Endothelial cell of umbilical vein (primary cell): ENCODE results near the gene TRAF3IP1. TPM values are rescaled to one million over a fixed set of nuclear protein-coding genes. Genes with fewer than 3 reads are reported as not detected.

Experiments used
- BruUV-seq: library from RNA; stranded (reverse); fragments of 400-500 nt; replicated peaks from 2 replicates; lab custom pipeline; 2021; lab: Mats Ljungman, UMichigan
- CTCF ChIA-PET: fragments of 300-600, 350-600 bp; sonication (Branson Sonifier 250); formaldehyde crosslinking; loops from one replicate; lab custom pipeline; 2021; ENCODE audit warnings: antibody characterized with exemption, inconsistent platforms; lab: Charles Lee
- POLR2A ChIA-PET: fragments of 300-600, 350-600 bp; sonication (Branson Sonifier 250); formaldehyde crosslinking; loops from one replicate; lab custom pipeline; 2021; ENCODE audit warnings: antibody characterized with exemption, inconsistent platforms; lab: Charles Lee
- DNase-seq: peaks from one replicate; pipeline ENCODE4 v3.0.0-alpha.2; 2011; ENCODE audit warnings: low read depth, low spot score
- FAIRE-seq: peaks from 2 replicates; lab custom pipeline; 2011; peaks lifted over from hg19 to GRCh38; lab: Jason Lieb, UNC
- H2AFZ ChIP-seq: 2 replicates; pipeline ENCODE4 v1.6.0; 2012; ENCODE audit warnings: low read depth, low read length, control low read depth, inconsistent platforms
- H3K27ac ChIP-seq: 2 replicates; pipeline ENCODE4 v1.5.1; 2011; ENCODE audit warnings: low read depth, mild to moderate bottlenecking, control low read depth, low read length, moderate library complexity; ENCODE audit not compliant: insufficient read depth
- H3K27me3 ChIP-seq, 2 experiments: 2 replicates each; pipeline versions ENCODE4 v1.6.0 to v1.6.1; 2011; ENCODE audit warnings: low read length in 2 of 2, mixed read lengths in 1 of 2; ENCODE audit not compliant: control insufficient read depth in 2 of 2, insufficient read depth in 2 of 2
- H3K36me3 ChIP-seq, 2 experiments: 2 replicates in 1 of 2; 3 replicates in 1 of 2; pipeline ENCODE4 v1.5.1; 2011; ENCODE audit warnings: low read length in 2 of 2, mild to moderate bottlenecking in 1 of 2, moderate library complexity in 1 of 2; ENCODE audit not compliant: control insufficient read depth in 2 of 2, insufficient read depth in 2 of 2; ENCODE audit errors: extremely low read depth in 1 of 2
- H3K4me1 ChIP-seq: 3 replicates; pipeline ENCODE4 v1.5.1; 2011; ENCODE audit warnings: mild to moderate bottlenecking, low read length; ENCODE audit not compliant: control insufficient read depth, insufficient read depth; ENCODE audit errors: extremely low read depth
- H3K4me2 ChIP-seq: 2 replicates; pipeline ENCODE4 v1.6.1; 2011; ENCODE audit warnings: low read length, control low read depth, mixed read lengths; ENCODE audit not compliant: insufficient read depth
- H3K4me3 ChIP-seq, 3 experiments: fragments of 200-600 bp in 1 of 3; sonication (generic), shearing (Covaris generic) in 1 of 3; replicated peaks in 1 of 3; 2 replicates each; pipeline ENCODE4 v1.5.1; 2011 to 2016; ENCODE audit warnings: control low read depth in 3 of 3, low read length in 3 of 3, mild to moderate bottlenecking in 2 of 3, inconsistent platforms in 1 of 3, low read depth in 1 of 3, moderate library complexity in 1 of 3; ENCODE audit not compliant: insufficient read depth in 1 of 3
- H3K79me2 ChIP-seq: 2 replicates; pipeline ENCODE4 v1.6.0; 2012; ENCODE audit warnings: low read length, inconsistent platforms; ENCODE audit not compliant: control insufficient read depth, insufficient read depth
- H3K9ac ChIP-seq: replicated peaks from 2 replicates; pipeline ENCODE3; 2011; ENCODE audit warnings: low read length, control low read depth; ENCODE audit not compliant: insufficient read depth; ENCODE audit errors: extremely low read depth
- H3K9me1 ChIP-seq: replicated peaks from 3 replicates; pipeline ENCODE4 v1.6.0; 2011; ENCODE audit warnings: mild to moderate bottlenecking, low read length; ENCODE audit not compliant: control insufficient read depth, insufficient read depth; ENCODE audit errors: extremely low read depth
- H3K9me3 ChIP-seq: replicated peaks from 2 replicates; pipeline ENCODE4 v1.5.1; 2012; ENCODE audit warnings: low read length, inconsistent platforms; ENCODE audit not compliant: control insufficient read depth, insufficient read depth
- H4K20me1 ChIP-seq: replicated peaks from 2 replicates; pipeline ENCODE3; 2011; ENCODE audit warnings: mild to moderate bottlenecking, low read length; ENCODE audit not compliant: control insufficient read depth, insufficient read depth; ENCODE audit errors: extremely low read depth
- EZH2 ChIP-seq: IDR thresholded peaks from 2 replicates; pipeline ENCODE4 v1.6.1; 2012; ENCODE audit warnings: borderline replicate concordance, low read depth, mild to moderate bottlenecking, moderate library complexity, low read length, inconsistent platforms; ENCODE audit not compliant: severe bottlenecking
- FOS ChIP-seq: IDR thresholded peaks from 2 replicates; pipeline ENCODE4 v1.6.1; 2011; ENCODE audit warnings: mild to moderate bottlenecking, low read length, moderate library complexity, borderline replicate concordance; ENCODE audit not compliant: insufficient read depth
- GATA2 ChIP-seq: IDR thresholded peaks from 2 replicates; pipeline ENCODE4 v1.7.0; 2011; ENCODE audit warnings: low read depth, mild to moderate bottlenecking, moderate library complexity, mixed read lengths, low read length; ENCODE audit not compliant: insufficient read length, insufficient read depth
- JUN ChIP-seq: IDR thresholded peaks from 2 replicates; pipeline ENCODE4 v1.6.1; 2011; ENCODE audit warnings: borderline replicate concordance, low read depth; ENCODE audit not compliant: insufficient read length, insufficient read depth
- MYC ChIP-seq: IDR thresholded peaks from one replicate; pipeline ENCODE4 v1.6.1; 2011; ENCODE audit warnings: mild to moderate bottlenecking, low read depth, low read length
- POLR2A ChIP-seq: IDR thresholded peaks from 2 replicates; pipeline ENCODE4 v1.6.1; 2012; ENCODE audit warnings: low read depth, mild to moderate bottlenecking, control low read depth, low read length
- POLR2AphosphoS5 ChIP-seq: IDR thresholded peaks from 2 replicates; pipeline ENCODE4 v1.6.1; 2012; ENCODE audit warnings: low read depth, mild to moderate bottlenecking, control low read depth, low read length, moderate library complexity; ENCODE audit not compliant: insufficient read depth
- dilution Hi-C: fragments of 300-500 bp; cut with MboI; formaldehyde crosslinking; loops from one replicate; pipeline ENCODE4 v1.15.0; 2019; ENCODE audit warnings: low sequenced_read_pairs; ENCODE audit not compliant: extremely low pct_ligation_motif_present
- intact Hi-C: fragments of 100-400 bp; cut with micrococcal nuclease; formaldehyde crosslinking; loops from one replicate; pipeline ENCODE4 v1.10.0; 2022
- polyA plus RNA-seq, 4 experiments: library from polyadenylated mRNA; depleted of rRNA in 3 of 4; stranded (reverse) in 3 of 4; unstranded in 1 of 4; fragments of >200 nt; gene quantifications; 2 replicates each; pipeline versions ENCODE4 v1.2.1 to v1.2.3, GENCODE V29; 2011 to 2012; ENCODE audit warnings: missing spikeins in 1 of 4
- total RNA-seq: library from RNA; stranded (reverse); gene quantifications from 2 replicates; pipeline ENCODE4 v1.2.3, GENCODE V29; 2021
- TF ChIP-seq, protein P1 (sequence below): IDR thresholded peaks from 2 replicates; pipeline ENCODE4 v1.6.1; 2011; ENCODE audit not compliant: insufficient read depth, insufficient read length
- TF ChIP-seq, protein P2 (sequence below), 2 donors: IDR thresholded peaks; 1 replicate in 1 of 2; 2 replicates in 1 of 2; pipeline ENCODE4 v1.5.1; 2011; ENCODE audit warnings: low read length in 2 of 2, mild to moderate bottlenecking in 2 of 2, moderate library complexity in 2 of 2, control low read depth in 1 of 2, inconsistent platforms in 1 of 2, low read depth in 1 of 2; ENCODE audit not compliant: insufficient read depth in 1 of 2; ENCODE audit errors: extremely low read depth in 1 of 2

Gene TRAF3IP1
- total and polyA plus RNA-seq, 2 donors (not counting 3 experiments of a cell fraction or from before 2014, with no cell fraction given): 3.4 to 15.9 TPM

DNA sequence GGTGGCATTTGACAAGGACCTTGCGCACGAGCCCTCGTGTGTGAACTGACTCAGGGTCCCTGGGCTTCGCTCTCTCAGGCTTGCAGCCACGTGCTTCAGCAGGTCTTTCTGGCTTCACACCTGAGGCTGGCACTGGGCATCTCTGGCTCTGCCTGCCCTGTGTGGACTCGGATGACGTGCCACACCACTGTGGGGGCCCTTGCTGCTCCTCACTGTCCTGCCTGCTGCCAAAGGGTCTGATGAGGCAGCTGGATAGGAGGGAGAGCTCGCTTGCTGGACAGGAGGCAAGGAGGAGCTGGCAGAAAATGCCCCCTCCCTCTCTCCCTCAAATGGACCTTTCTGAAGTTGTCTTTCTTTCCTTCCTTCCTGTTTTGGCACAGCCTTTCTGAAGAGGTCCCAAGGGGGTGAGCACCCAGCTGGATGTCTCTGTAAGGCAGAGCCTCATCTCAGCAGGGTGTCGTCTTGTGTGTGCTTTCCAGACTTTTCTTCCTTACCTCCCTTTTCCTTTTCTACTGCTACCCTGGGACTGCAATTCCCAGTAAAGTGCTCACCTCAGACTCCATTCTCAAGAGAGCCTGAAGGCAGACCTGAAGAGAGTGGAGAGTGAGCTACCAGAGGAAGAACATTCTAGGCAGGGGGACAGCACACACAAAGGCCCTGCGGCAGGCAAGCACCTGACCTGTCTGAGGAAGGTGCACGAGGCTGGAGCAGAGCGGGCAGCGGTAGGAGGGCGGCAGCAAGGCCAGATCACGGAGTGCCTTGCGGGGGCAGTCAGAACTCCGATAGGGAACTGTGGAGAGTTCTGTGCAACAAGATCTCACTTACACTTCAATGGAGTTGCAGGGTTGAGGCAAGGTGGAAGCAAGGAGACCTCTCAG lies 37.2 kb upstream of the TRAF3IP1 start:
- Histone ChIP-seq H3K36me3 (no peaks in the 10 kb centered on the region), H3K79me2 (no peaks in the 10 kb centered on the region), H3K9me1 (no peaks in the 10 kb centered on the region), H3K9me3 (no peaks in the 10 kb centered on the region), H3K9ac (no peak overlapping the region), H3K27me3 (no peaks in the 10 kb centered on the region), H3K4me3 (no peak overlapping the region), H2AFZ (no peak overlapping the region), H4K20me1 (no peaks in the 10 kb centered on the region), H3K27ac (no peak overlapping the region), H3K4me1 (peaks cover 8% of the 10 kb centered on the region), H3K4me2 (no peak overlapping the region)
- no peak for TF ChIP-seq MYC
- TF ChIP-seq FOS: no peak
- TF ChIP-seq POLR2A: no peak
- no peak for TF ChIP-seq GATA2
- no peak for TF ChIP-seq EZH2
- no peak for TF ChIP-seq JUN
- TF ChIP-seq, protein P1, sequence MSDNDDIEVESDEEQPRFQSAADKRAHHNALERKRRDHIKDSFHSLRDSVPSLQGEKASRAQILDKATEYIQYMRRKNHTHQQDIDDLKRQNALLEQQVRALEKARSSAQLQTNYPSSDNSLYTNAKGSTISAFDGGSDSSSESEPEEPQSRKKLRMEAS: no peak
- TF ChIP-seq, protein P2, sequence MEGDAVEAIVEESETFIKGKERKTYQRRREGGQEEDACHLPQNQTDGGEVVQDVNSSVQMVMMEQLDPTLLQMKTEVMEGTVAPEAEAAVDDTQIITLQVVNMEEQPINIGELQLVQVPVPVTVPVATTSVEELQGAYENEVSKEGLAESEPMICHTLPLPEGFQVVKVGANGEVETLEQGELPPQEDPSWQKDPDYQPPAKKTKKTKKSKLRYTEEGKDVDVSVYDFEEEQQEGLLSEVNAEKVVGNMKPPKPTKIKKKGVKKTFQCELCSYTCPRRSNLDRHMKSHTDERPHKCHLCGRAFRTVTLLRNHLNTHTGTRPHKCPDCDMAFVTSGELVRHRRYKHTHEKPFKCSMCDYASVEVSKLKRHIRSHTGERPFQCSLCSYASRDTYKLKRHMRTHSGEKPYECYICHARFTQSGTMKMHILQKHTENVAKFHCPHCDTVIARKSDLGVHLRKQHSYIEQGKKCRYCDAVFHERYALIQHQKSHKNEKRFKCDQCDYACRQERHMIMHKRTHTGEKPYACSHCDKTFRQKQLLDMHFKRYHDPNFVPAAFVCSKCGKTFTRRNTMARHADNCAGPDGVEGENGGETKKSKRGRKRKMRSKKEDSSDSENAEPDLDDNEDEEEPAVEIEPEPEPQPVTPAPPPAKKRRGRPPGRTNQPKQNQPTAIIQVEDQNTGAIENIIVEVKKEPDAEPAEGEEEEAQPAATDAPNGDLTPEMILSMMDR (IDR thresholded peaks at IDR 0.05; ENCODE audit: extremely low read depth in 1 of 2, insufficient read depth in 1 of 2, low read depth in 1 of 2, low read length in 2 of 2): no peak
- no peak for TF ChIP-seq POLR2AphosphoS5
- ChIA-PET CTCF (interaction anchor here (1.3 to 3.4 kb wide), 2 partner anchors 16 to 19 kb away, joined by 3 to 21 read pairs; no protein-coding TSS in a partner anchor), POLR2A (no interaction called here)
- intact Hi-C loops: no loop called here
- DNase-seq: no peak
- dilution Hi-C loops: no loop called here
- no TSS peak for BruUV-seq
- FAIRE-seq: no peak
